SK-N-MC (cell line): ENCODE measurements around the gene LOXL4.

Experiments
- DNase-seq: peaks from one replicate; pipeline ENCODE4 v3.0.0-alpha.2; 2011; ENCODE audit warnings: low read depth, low spot score
- H3K27ac ChIP-seq: fragments of 200-600 bp; sonication (generic); 2 replicates; pipeline ENCODE4 v1.5.1; 2016; ENCODE audit warnings: mixed run types
- H3K36me3 ChIP-seq: fragments of 200-600 bp; sonication (generic); 2 replicates; pipeline ENCODE4 v1.6.1; 2017; ENCODE audit warnings: antibody characterized with exemption, low read length, mixed read lengths; ENCODE audit not compliant: insufficient read depth
- H3K4me3 ChIP-seq: fragments of 200-600 bp; sonication (generic); 2 replicates; pipeline ENCODE4 v1.5.1; 2016
- H3K9ac ChIP-seq: fragments of 200-600 bp; sonication (generic); 2 replicates; pipeline ENCODE4 v1.8.0; 2017; ENCODE audit warnings: mixed run types, mixed read lengths; ENCODE audit not compliant: insufficient read length
- H3K9me3 ChIP-seq: fragments of 200-600 bp; sonication (generic); 2 replicates; pipeline ENCODE4 v1.6.1; 2017; ENCODE audit warnings: low read depth, mild to moderate bottlenecking, antibody characterized with exemption, low read length, moderate library complexity, mixed read lengths
- EZH2 ChIP-seq: fragments of 200-600 bp; sonication (generic); IDR thresholded peaks from one replicate; pipeline ENCODE4 v1.6.1; 2017; ENCODE audit warnings: antibody characterized with exemption
- FOXP2 ChIP-seq: optimal IDR thresholded peaks from 2 replicates; pipeline ENCODE3; 2011; ENCODE audit warnings: mild to moderate bottlenecking, moderate library complexity; ENCODE audit not compliant: insufficient read depth; ENCODE audit errors: extremely low read length, control extremely low read depth
- POLR2AphosphoS5 ChIP-seq: IDR thresholded peaks from 2 replicates; pipeline ENCODE4 v1.6.1; 2012; ENCODE audit warnings: mild to moderate bottlenecking, low read depth, low read length, borderline replicate concordance

LOXL4 gene

GRCh38 chr10:98267894-98268693, at the start of gene LOXL4:
Gene LOXL4 (minus strand): TSS chr10:98268194. CDS start chr10:98263019, 5,175 bp downstream.
- Histone ChIP-seq H3K36me3 (no peaks in the 10 kb centered on the region), H3K9ac (no peak within 1 kb of the TSS), H3K27ac (no peak within 1 kb of the TSS), H3K4me3 (no peak within 1 kb of the TSS), H3K9me3 (no peaks in the 10 kb centered on the region)
- DNase-seq: no peak
- TF ChIP-seq FOXP2: no peak
- no peak for TF ChIP-seq POLR2AphosphoS5
- TF ChIP-seq EZH2: no peak

- Histone ChIP-seq H3K9ac (no peak overlapping the region), H3K4me3 (no peak overlapping the region), H3K36me3 (no peaks in the 10 kb centered on the region), H3K9me3 (no peaks in the 10 kb centered on the region), H3K27ac (no peak overlapping the region)
- no peak for DNase-seq
- TF ChIP-seq EZH2 (no peak), FOXP2 (no peak), POLR2AphosphoS5 (no peak)
These were observed 48.7 kb upstream of the LOXL4 start for GRCh38 chr10:98316661-98317060.

- TF ChIP-seq EZH2 (no peak), POLR2AphosphoS5 (no peak)
- no peaks in the 10 kb centered on the region for H3K36me3 ChIP-seq
- H3K9ac ChIP-seq: no peak overlapping the region
- no peak overlapping the region for H3K4me3 ChIP-seq
- no peak overlapping the region for H3K27ac ChIP-seq
- no peaks in the 10 kb centered on the region for H3K9me3 ChIP-seq
- no peak for DNase-seq
These were observed 48.2 kb upstream of the LOXL4 start for GRCh38 chr10:98316170-98316569.

- no peak overlapping the region for H3K9ac ChIP-seq
- no peak overlapping the region for H3K4me3 ChIP-seq
- TF ChIP-seq POLR2AphosphoS5 (no peak), EZH2 (no peak), FOXP2 (no peak)
- H3K9me3 ChIP-seq: no peaks in the 10 kb centered on the region
- no peak for DNase-seq
- no peaks in the 10 kb centered on the region for H3K36me3 ChIP-seq
- H3K27ac ChIP-seq: no peak overlapping the region
These were observed 46.7 kb upstream of the LOXL4 start for GRCh38 chr10:98314532-98315284.

GRCh38 chr10:98313598-98313997, 45.6 kb upstream of the LOXL4 start:
- no peaks in the 10 kb centered on the region for H3K9me3 ChIP-seq

GRCh38 chr10:98312822-98313221, 44.8 kb upstream of the LOXL4 start:
- Histone ChIP-seq H3K9ac (no peak overlapping the region), H3K36me3 (no peaks in the 10 kb centered on the region), H3K27ac (no peak overlapping the region), H3K9me3 (no peaks in the 10 kb centered on the region), H3K4me3 (no peak overlapping the region)
- TF ChIP-seq EZH2: no peak
- TF ChIP-seq POLR2AphosphoS5: no peak
- no peak for TF ChIP-seq FOXP2
- no peak for DNase-seq

More at GRCh38 chr10:98313598-98313997, 45.6 kb upstream of the LOXL4 start:
- Histone ChIP-seq H3K4me3 (no peak overlapping the region), H3K36me3 (no peaks in the 10 kb centered on the region), H3K27ac (no peak overlapping the region), H3K9ac (no peak overlapping the region)
- TF ChIP-seq FOXP2: no peak
- no peak for TF ChIP-seq EZH2
- no peak for TF ChIP-seq POLR2AphosphoS5
- DNase-seq: no peak

GRCh38 chr10:98312349-98312748, 44.4 kb upstream of the LOXL4 start:
- TF ChIP-seq FOXP2: no peak
- no peak for TF ChIP-seq EZH2
- TF ChIP-seq POLR2AphosphoS5: no peak
- Histone ChIP-seq H3K9ac (no peak overlapping the region), H3K36me3 (no peaks in the 10 kb centered on the region), H3K4me3 (no peak overlapping the region), H3K9me3 (no peaks in the 10 kb centered on the region), H3K27ac (no peak overlapping the region)
- DNase-seq: no peak

- Histone ChIP-seq H3K4me3 (no peak overlapping the region), H3K36me3 (no peaks in the 10 kb centered on the region), H3K27ac (no peak overlapping the region), H3K9ac (no peak overlapping the region), H3K9me3 (no peaks in the 10 kb centered on the region)
- DNase-seq: no peak
- no peak for TF ChIP-seq POLR2AphosphoS5
- no peak for TF ChIP-seq FOXP2
- TF ChIP-seq EZH2: no peak
These were observed 42.7 kb upstream of the LOXL4 start for GRCh38 chr10:98310701-98311100.
